GM23338 (cell line): ENCODE results near the gene SV2C. TPM values are rescaled to one million over a fixed set of nuclear protein-coding genes. Genes with fewer than 3 reads are reported as not detected.
A peak's percentile ranks its signal among the peaks of the same experiment; 100 is the strongest.

Source experiments
- ATAC-seq: fragments of 200-7000 bp; cut with Tn5 transposase; 3 replicates; pipeline ENCODE4 v1.9.1; 2020
- DNase-seq: peaks from one replicate; pipeline ENCODE4 v3.0.0-alpha.2; 2015; ENCODE audit warnings: low spot score
- H2AFZ ChIP-seq: fragments of 200-600 bp; sonication (generic); 2 replicates; pipeline ENCODE4 v1.8.0; 2016; ENCODE audit warnings: antibody characterized with exemption, mild to moderate bottlenecking, moderate library complexity
- H3F3A ChIP-seq: fragments of 200-600 bp; sonication (generic); replicated peaks from 2 replicates; pipeline ENCODE4 v1.8.0; 2017; ENCODE audit warnings: antibody characterized with exemption, mixed run types, low read depth
- H3K27ac ChIP-seq: fragments of 200-600 bp; sonication (generic); 2 replicates; pipeline ENCODE4 v1.6.1; 2016; ENCODE audit warnings: low read depth
- H3K27me3 ChIP-seq: fragments of 200-600 bp; sonication (generic); 2 replicates; pipeline ENCODE4 v1.8.0; 2016; ENCODE audit warnings: mild to moderate bottlenecking, mixed run types, moderate library complexity; ENCODE audit not compliant: insufficient read depth
- H3K36me3 ChIP-seq: fragments of 200-600 bp; sonication (generic); 2 replicates; pipeline ENCODE4 v1.8.0; 2016; ENCODE audit warnings: mild to moderate bottlenecking; ENCODE audit not compliant: insufficient read depth
- H3K4me1 ChIP-seq: fragments of 200-600 bp; sonication (generic); 2 replicates; pipeline ENCODE4 v1.8.0; 2016; ENCODE audit warnings: mild to moderate bottlenecking, moderate library complexity; ENCODE audit not compliant: insufficient read depth
- H3K4me2 ChIP-seq: fragments of 200-600 bp; sonication (generic); 2 replicates; pipeline ENCODE4 v1.7.1; 2017; ENCODE audit warnings: mixed run types
- H3K4me3 ChIP-seq: fragments of 200-600 bp; sonication (generic); 2 replicates; pipeline ENCODE4 v1.6.1; 2016; ENCODE audit warnings: mixed run types
- H3K79me2 ChIP-seq: fragments of 200-600 bp; sonication (generic); replicated peaks from 2 replicates; pipeline ENCODE4 v1.8.0; 2017; ENCODE audit warnings: mild to moderate bottlenecking; ENCODE audit not compliant: insufficient read depth
- H3K9me2 ChIP-seq: fragments of 200-600 bp; sonication (generic); 2 replicates; pipeline ENCODE4 v1.8.0; 2017; ENCODE audit not compliant: insufficient read depth
- H4K20me1 ChIP-seq: fragments of 200-600 bp; sonication (generic); replicated peaks from 2 replicates; pipeline ENCODE4 v1.8.0; 2017; ENCODE audit warnings: mild to moderate bottlenecking; ENCODE audit not compliant: insufficient read depth
- H3K27ac Mint-ChIP-seq: 2 replicates; pipeline ENCODE4 v1.8.0; 2020; ENCODE audit warnings: inconsistent platforms, mild to moderate bottlenecking, moderate library complexity, mixed read lengths
- H3K27me3 Mint-ChIP-seq: 3 replicates; pipeline ENCODE4 v1.8.0; 2022; ENCODE audit warnings: low read depth, mild to moderate bottlenecking, moderate library complexity, mixed read lengths, inconsistent platforms; ENCODE audit not compliant: insufficient read depth, poor library complexity
- H3K36me3 Mint-ChIP-seq: 3 replicates; pipeline ENCODE4 v1.8.0; 2021; ENCODE audit warnings: low read depth, mild to moderate bottlenecking, inconsistent platforms, moderate library complexity, mixed read lengths
- H3K4me1 Mint-ChIP-seq: 3 replicates; pipeline ENCODE4 v1.8.0; 2020; ENCODE audit warnings: mild to moderate bottlenecking, inconsistent platforms, mixed read lengths
- H3K4me3 Mint-ChIP-seq: 3 replicates; pipeline ENCODE4 v1.8.0; 2021; ENCODE audit warnings: moderate library complexity, mild to moderate bottlenecking, inconsistent platforms, mixed read lengths
- H3K9me3 Mint-ChIP-seq: 3 replicates; pipeline ENCODE4 v1.8.0; 2020; ENCODE audit warnings: moderate library complexity, mild to moderate bottlenecking, inconsistent platforms, mixed read lengths
- CREB1 ChIP-seq: fragments of 250-450 bp; sonication (Bioruptor Pico); IDR thresholded peaks from 2 replicates; pipeline ENCODE4 v1.5.0; 2020; ENCODE audit warnings: low read depth, mild to moderate bottlenecking, moderate library complexity
- EZH2 ChIP-seq: fragments of 200-600 bp; sonication (generic); IDR thresholded peaks from one replicate; pipeline ENCODE4 v1.8.0; 2017; ENCODE audit warnings: antibody characterized with exemption, mild to moderate bottlenecking, low read depth; ENCODE audit not compliant: unreplicated experiment
- EZH2phosphoT487 ChIP-seq: fragments of 200-600 bp; sonication (generic); IDR thresholded peaks from one replicate; pipeline ENCODE4 v1.8.1; 2018; ENCODE audit warnings: antibody characterized with exemption; ENCODE audit not compliant: unreplicated experiment
- JUNB ChIP-seq: IDR thresholded peaks from one replicate; pipeline ENCODE4 v1.6.1; 2016; ENCODE audit warnings: antibody characterized with exemption; ENCODE audit not compliant: unreplicated experiment
- STAT1 ChIP-seq: IDR thresholded peaks from one replicate; pipeline ENCODE4 v1.6.1; 2016; ENCODE audit warnings: antibody characterized with exemption; ENCODE audit not compliant: unreplicated experiment
- ZNF114 ChIP-seq: fragments of 250-450 bp; sonication (Bioruptor Pico); IDR thresholded peaks from 2 replicates; pipeline ENCODE4 v1.5.0; 2020; ENCODE audit warnings: mild to moderate bottlenecking, moderate library complexity
- ZNF331 ChIP-seq: fragments of 250-450 bp; sonication (Bioruptor Pico); IDR thresholded peaks from 2 replicates; pipeline ENCODE4 v1.5.0; 2020; ENCODE audit warnings: low read depth, mild to moderate bottlenecking, moderate library complexity
- polyA plus RNA-seq: library from polyadenylated mRNA; unstranded; fragments of >200 nt; fragmentation: Nextera tagmentation; extraction: Ambion mirVana; gene quantifications from 2 replicates; pipeline ENCODE4 v1.2.1, GENCODE V29; 2016
- total RNA-seq: library from RNA; depleted of rRNA; stranded (reverse); fragments of >200 nt; shearing (Covaris generic); gene quantifications from 2 replicates; pipeline ENCODE4 v1.2.3, GENCODE V29; 2014
- TF ChIP-seq, protein P1 (sequence below), 2 experiments: fragments of 200-600 bp in 1 of 2; sonication (generic) in 1 of 2; conservative IDR thresholded peaks; 2 replicates each; pipeline versions ENCODE4 v1.5.1 to v1.6.1; 2016 to 2017; ENCODE audit warnings: antibody characterized with exemption in 2 of 2, low read depth in 2 of 2, mild to moderate bottlenecking in 2 of 2, moderate library complexity in 1 of 2
- TF ChIP-seq, protein P2 (sequence below): IDR thresholded peaks from one replicate; pipeline ENCODE4 v1.6.1; 2018; ENCODE audit warnings: antibody characterized with exemption; ENCODE audit not compliant: unreplicated experiment

The SV2C gene
- total and polyA plus RNA-seq, 2 experiments from 2014 or later: 0.05 to 0.07 TPM

DNA sequence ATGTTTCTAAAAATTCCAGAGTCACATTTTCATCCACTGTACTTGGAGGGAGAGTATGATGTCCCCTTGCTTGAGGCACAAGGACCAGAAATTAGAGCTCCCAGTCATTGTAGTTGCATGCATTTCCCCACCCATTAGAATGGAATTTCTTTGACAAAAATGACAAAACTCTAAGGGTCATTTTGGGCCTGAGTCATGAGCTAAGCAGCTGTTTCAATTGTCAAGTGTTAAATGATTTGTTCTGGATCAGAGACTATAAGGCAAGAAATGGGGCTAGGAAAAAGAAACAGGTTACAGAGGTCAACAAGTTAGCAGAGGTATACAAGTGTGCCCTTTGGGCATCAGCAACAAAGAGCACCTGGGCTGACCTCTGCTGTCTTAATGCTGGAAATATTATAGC is 188.7 kb downstream of the SV2C start:
- no peak for TF ChIP-seq ZNF114 (CRISPR knock-in tag)
- TF ChIP-seq, protein P1, sequence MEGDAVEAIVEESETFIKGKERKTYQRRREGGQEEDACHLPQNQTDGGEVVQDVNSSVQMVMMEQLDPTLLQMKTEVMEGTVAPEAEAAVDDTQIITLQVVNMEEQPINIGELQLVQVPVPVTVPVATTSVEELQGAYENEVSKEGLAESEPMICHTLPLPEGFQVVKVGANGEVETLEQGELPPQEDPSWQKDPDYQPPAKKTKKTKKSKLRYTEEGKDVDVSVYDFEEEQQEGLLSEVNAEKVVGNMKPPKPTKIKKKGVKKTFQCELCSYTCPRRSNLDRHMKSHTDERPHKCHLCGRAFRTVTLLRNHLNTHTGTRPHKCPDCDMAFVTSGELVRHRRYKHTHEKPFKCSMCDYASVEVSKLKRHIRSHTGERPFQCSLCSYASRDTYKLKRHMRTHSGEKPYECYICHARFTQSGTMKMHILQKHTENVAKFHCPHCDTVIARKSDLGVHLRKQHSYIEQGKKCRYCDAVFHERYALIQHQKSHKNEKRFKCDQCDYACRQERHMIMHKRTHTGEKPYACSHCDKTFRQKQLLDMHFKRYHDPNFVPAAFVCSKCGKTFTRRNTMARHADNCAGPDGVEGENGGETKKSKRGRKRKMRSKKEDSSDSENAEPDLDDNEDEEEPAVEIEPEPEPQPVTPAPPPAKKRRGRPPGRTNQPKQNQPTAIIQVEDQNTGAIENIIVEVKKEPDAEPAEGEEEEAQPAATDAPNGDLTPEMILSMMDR (conservative IDR thresholded peaks at IDR 0.05; ENCODE audit: low read depth in 2 of 2): 0 out of 4 replicates have a peak, but pooled peaks of 1 of the 2 experiments have one; percentile 5
- no peaks in the 10 kb centered on the region for H3F3A ChIP-seq
- peak; percentile 29; the same call in 1 of the 3 replicates for ATAC-seq

DNA sequence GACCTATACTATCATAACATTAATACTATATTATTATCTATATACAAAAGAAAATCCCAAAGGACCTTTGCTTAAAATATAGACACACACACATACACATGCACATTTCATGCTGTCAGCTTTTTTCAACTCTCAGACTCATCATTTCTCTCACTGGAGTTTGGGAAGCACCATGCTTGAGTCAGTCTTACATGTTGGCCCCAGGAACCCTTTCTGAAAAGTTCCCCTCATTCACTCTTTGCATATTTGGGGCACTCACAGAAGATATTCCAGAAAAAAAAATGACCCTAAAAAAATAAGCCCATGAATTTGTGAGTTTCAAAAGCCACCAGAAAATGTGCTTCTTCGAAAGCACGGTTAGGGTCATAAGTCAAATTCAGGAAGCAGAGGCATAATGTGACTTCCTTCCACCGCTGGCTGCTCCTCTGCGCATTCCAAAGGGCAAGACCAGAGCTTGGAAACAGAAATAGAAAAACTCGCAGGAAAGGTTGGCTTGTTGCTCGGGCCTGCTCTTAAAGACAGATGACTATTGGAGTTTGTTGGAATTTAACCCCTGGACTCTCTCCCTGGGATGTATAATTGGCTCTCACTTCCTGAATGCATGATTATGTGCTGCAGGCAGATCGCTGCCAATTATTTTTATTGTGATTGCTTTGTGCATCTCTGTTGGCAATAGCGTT is 190.2 kb downstream of the SV2C start:
- ATAC-seq: no peak
- Histone ChIP-seq H3K27me3 (no peaks in the 10 kb centered on the region), H3K27ac (no peak overlapping the region), H3K9me2 (no peaks in the 10 kb centered on the region), H3F3A (no peaks in the 10 kb centered on the region), H3K4me3 (no peak overlapping the region), H4K20me1 (no peaks in the 10 kb centered on the region), H3K4me1 (no peaks in the 10 kb centered on the region; the same call in 1 of the 2 replicates), H3K4me2 (no peak overlapping the region), H3K79me2 (no peaks in the 10 kb centered on the region), H3K36me3 (no peaks in the 10 kb centered on the region), H2AFZ (no peak overlapping the region)
- Mint-ChIP-seq H3K4me1 (peaks cover 16% of the 10 kb centered on the region), H3K36me3 (no peaks in the 10 kb centered on the region), H3K27me3 (peaks cover 3% of the 10 kb centered on the region), H3K4me3 (no peak overlapping the region), H3K9me3 (no peaks in the 10 kb centered on the region), H3K27ac (no peak overlapping the region)
- no peak for DNase-seq
- no peak for TF ChIP-seq CREB1 (CRISPR knock-in tag)
- no peak for TF ChIP-seq ZNF114 (CRISPR knock-in tag)
- TF ChIP-seq ZNF331 (CRISPR knock-in tag): no peak
- TF ChIP-seq, protein P2, sequence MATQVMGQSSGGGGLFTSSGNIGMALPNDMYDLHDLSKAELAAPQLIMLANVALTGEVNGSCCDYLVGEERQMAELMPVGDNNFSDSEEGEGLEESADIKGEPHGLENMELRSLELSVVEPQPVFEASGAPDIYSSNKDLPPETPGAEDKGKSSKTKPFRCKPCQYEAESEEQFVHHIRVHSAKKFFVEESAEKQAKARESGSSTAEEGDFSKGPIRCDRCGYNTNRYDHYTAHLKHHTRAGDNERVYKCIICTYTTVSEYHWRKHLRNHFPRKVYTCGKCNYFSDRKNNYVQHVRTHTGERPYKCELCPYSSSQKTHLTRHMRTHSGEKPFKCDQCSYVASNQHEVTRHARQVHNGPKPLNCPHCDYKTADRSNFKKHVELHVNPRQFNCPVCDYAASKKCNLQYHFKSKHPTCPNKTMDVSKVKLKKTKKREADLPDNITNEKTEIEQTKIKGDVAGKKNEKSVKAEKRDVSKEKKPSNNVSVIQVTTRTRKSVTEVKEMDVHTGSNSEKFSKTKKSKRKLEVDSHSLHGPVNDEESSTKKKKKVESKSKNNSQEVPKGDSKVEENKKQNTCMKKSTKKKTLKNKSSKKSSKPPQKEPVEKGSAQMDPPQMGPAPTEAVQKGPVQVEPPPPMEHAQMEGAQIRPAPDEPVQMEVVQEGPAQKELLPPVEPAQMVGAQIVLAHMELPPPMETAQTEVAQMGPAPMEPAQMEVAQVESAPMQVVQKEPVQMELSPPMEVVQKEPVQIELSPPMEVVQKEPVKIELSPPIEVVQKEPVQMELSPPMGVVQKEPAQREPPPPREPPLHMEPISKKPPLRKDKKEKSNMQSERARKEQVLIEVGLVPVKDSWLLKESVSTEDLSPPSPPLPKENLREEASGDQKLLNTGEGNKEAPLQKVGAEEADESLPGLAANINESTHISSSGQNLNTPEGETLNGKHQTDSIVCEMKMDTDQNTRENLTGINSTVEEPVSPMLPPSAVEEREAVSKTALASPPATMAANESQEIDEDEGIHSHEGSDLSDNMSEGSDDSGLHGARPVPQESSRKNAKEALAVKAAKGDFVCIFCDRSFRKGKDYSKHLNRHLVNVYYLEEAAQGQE: no peak
- TF ChIP-seq STAT1: no peak
- TF ChIP-seq EZH2: no peak
- TF ChIP-seq EZH2phosphoT487: no peak
- TF ChIP-seq JUNB: no peak

More for the DNA sequence above, 188.7 kb downstream of the SV2C start:
- Mint-ChIP-seq H3K36me3 (no peaks in the 10 kb centered on the region), H3K4me3 (no peak overlapping the region), H3K27ac (no peak overlapping the region; the same call in 1 of the 2 replicates), H3K4me1 (peaks cover 20% of the 10 kb centered on the region), H3K9me3 (no peaks in the 10 kb centered on the region), H3K27me3 (peaks cover 3% of the 10 kb centered on the region)
- no peaks in the 10 kb centered on the region for H3K79me2 ChIP-seq
- DNase-seq: no peak
- H3K4me1 ChIP-seq: no peaks in the 10 kb centered on the region; the same call in 1 of the 2 replicates
- no peaks in the 10 kb centered on the region for H3K9me2 ChIP-seq
- H3K36me3 ChIP-seq: no peaks in the 10 kb centered on the region
- H3K4me2 ChIP-seq: no peak overlapping the region
- H3K4me3 ChIP-seq: no peak overlapping the region
- H3K27me3 ChIP-seq: no peaks in the 10 kb centered on the region
- H2AFZ ChIP-seq: peak overlapping the region; percentile 45; the same call in 1 of the 2 replicates
- no peaks in the 10 kb centered on the region for H4K20me1 ChIP-seq
- H3K27ac ChIP-seq: no peak overlapping the region
